ENCODE measurements around the gene JAK1.
A peak's percentile ranks its signal among the peaks of the same experiment; 100 is the strongest.

- TF ChIP-seq, protein P1, sequence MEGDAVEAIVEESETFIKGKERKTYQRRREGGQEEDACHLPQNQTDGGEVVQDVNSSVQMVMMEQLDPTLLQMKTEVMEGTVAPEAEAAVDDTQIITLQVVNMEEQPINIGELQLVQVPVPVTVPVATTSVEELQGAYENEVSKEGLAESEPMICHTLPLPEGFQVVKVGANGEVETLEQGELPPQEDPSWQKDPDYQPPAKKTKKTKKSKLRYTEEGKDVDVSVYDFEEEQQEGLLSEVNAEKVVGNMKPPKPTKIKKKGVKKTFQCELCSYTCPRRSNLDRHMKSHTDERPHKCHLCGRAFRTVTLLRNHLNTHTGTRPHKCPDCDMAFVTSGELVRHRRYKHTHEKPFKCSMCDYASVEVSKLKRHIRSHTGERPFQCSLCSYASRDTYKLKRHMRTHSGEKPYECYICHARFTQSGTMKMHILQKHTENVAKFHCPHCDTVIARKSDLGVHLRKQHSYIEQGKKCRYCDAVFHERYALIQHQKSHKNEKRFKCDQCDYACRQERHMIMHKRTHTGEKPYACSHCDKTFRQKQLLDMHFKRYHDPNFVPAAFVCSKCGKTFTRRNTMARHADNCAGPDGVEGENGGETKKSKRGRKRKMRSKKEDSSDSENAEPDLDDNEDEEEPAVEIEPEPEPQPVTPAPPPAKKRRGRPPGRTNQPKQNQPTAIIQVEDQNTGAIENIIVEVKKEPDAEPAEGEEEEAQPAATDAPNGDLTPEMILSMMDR (conservative IDR thresholded peaks at IDR 0.05; ENCODE audit: low read depth in 2 of 2): peak in 1 of 2 experiments; percentile 10; a peak in 1 of 4 replicates
- TF ChIP-seq EZH2 (IDR thresholded peaks at IDR 0.05; ENCODE audit: low read depth, unreplicated experiment): no peak
- no peak for TF ChIP-seq EZH2phosphoT487 (IDR thresholded peaks at IDR 0.05; ENCODE audit: unreplicated experiment)
- TF ChIP-seq ZNF331 (CRISPR knock-in tag; IDR thresholded peaks at IDR 0.05; ENCODE audit: low read depth): no peak
- TF ChIP-seq REST (IDR thresholded peaks at IDR 0.05; ENCODE audit: unreplicated experiment): no peak
- no peak for TF ChIP-seq NANOG (IDR thresholded peaks at IDR 0.05; ENCODE audit: borderline replicate concordance)
These were observed 81.9 kb downstream of the JAK1 start for GRCh38 chr1:64884261-64885040.

Data from GM23338 (cell line).